Umbilical cord (tissue), 2 donors: ENCODE data around the gene MLANA. TPM values are rescaled to one million over a fixed set of nuclear protein-coding genes. Genes with fewer than 3 reads are reported as not detected.

Experiments used
- DNase-seq: peaks from one replicate; pipeline ENCODE4 v3.0.0-alpha.2; 2015; ENCODE audit warnings: low spot score
- total RNA-seq: library from RNA; depleted of rRNA; stranded (reverse); fragments of >200 nt; gene quantifications from one replicate; pipeline ENCODE4 v1.2.3, GENCODE V29; 2014; ENCODE audit warnings: low replicate concordance; ENCODE audit not compliant: insufficient read depth

The MLANA gene
- total RNA-seq, 1 donor from 2014 or later, result 1.2 TPM

GRCh38 chr9:5957166-5957565, 66.5 kb downstream of the MLANA start:
- no peak for DNase-seq

DNA sequence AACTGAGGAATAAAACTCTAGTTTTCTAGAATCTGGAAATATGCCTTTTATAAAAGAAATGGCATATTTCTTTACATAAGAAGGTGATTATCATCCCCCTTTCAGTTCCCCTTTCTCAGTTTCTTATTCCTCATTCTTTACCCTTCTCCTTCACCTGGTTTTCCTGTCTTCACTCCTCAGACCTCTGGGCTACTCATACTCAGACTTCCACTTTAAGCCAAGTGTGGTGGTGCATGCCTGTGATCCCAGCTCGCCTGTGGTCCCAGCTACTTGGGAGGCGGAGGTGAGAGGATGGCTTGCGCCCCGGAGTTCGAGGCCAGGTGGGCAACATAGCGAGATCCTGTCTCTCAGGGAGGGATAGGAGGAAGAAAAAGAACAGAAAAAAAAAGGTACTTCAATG, 67.6 kb downstream of the MLANA start:
- no peak for DNase-seq

Other genes with a start within 250 kb of the MLANA start
- 12.0 TPM for gene ERMP1, start 57.8 kb upstream of the MLANA start, total RNA-seq
- gene RANBP6, start 124.7 kb downstream of the MLANA start, total RNA-seq, result 25.0 TPM